ENCODE results near the gene XXYLT1. TPM values are rescaled to one million over a fixed set of nuclear protein-coding genes. Genes with fewer than 3 reads are reported as not detected.

The XXYLT1 gene
- total and polyA plus RNA-seq, 2 of the 8 experiments (the other 6 are each of a cell fraction or from before 2014, with no cell fraction given) = 18.9 to 23.8 TPM

- Histone ChIP-seq H2BK5ac (ENCODE audit: low read depth, low read length) (no peak overlapping the region), H4K8ac (ENCODE audit: extremely low read depth, insufficient read depth, low read length) (no peak overlapping the region), H3K18ac (ENCODE audit: extremely low read depth, low read length) (no peak overlapping the region), H3K9me3 (ENCODE audit: insufficient read depth in 2 of 2, low read depth in 1 of 2, low read length in 1 of 2) (no peaks in the 10 kb centered on the region), H3K14ac (ENCODE audit: insufficient read length) (no peak overlapping the region), H3K23me2 (ENCODE audit: low read depth, low read length) (no peaks in the 10 kb centered on the region), H4K20me1 (replicated peaks in 1 of 2; ENCODE audit: control insufficient read depth in 1 of 2, insufficient read depth in 2 of 2, low read length in 2 of 2) (no peaks in the 10 kb centered on the region), H3K36me3 (ENCODE audit: control insufficient read depth in 2 of 4, insufficient read depth in 4 of 4, low read length in 3 of 4) (no peaks in the 10 kb centered on the region), H3K27ac (ENCODE audit: low read depth, low read length) (no peak overlapping the region), H3K4me2 (ENCODE audit: insufficient read depth in 1 of 2, low read depth in 2 of 2, low read length in 2 of 2) (no peak overlapping the region), H3K27me3 (replicated peaks in 1 of 4; ENCODE audit: control insufficient read depth in 3 of 4, extremely low read depth in 1 of 4, insufficient read depth in 3 of 4, low read length in 3 of 4) (no peaks in the 10 kb centered on the region), H3K23ac (ENCODE audit: insufficient read length) (no peak overlapping the region), H2BK15ac (ENCODE audit: low read length) (no peak overlapping the region), H2BK20ac (ENCODE audit: low read length) (no peak overlapping the region), H4K91ac (replicated peaks; ENCODE audit: insufficient read length, low read length) (no peak overlapping the region), H3K4me3 (ENCODE audit: extremely low read depth in 1 of 4, insufficient read depth in 2 of 4, low read depth in 3 of 4, low read length in 4 of 4) (no peak overlapping the region), H2AFZ (ENCODE audit: low read length) (no peak overlapping the region), H2BK12ac (ENCODE audit: low read depth, low read length) (no peak overlapping the region), H3K4ac (replicated peaks; ENCODE audit: insufficient read length, low read depth, low read length) (no peak overlapping the region), H2AK5ac (ENCODE audit: low read depth, low read length) (no peak overlapping the region), H4K5ac (ENCODE audit: insufficient read length, low read depth, low read length) (no peak overlapping the region), H3K79me1 (ENCODE audit: low read depth, low read length) (no peaks in the 10 kb centered on the region), H3K4me1 (replicated peaks in 1 of 4; ENCODE audit: control insufficient read depth in 3 of 4, insufficient read depth in 4 of 4, low read length in 3 of 4) (peaks cover 0 to 5% (median 0%) of the 10 kb centered on the region in 4 experiments; a peak in 3 of 7 replicates), H3K9ac (replicated peaks in 1 of 4; ENCODE audit: extremely low read depth in 1 of 4, low read depth in 3 of 4, low read length in 3 of 4) (no peak overlapping the region), H3K79me2 (ENCODE audit: control insufficient read depth in 1 of 2, insufficient read depth in 2 of 2, low read length in 2 of 2) (no peaks in the 10 kb centered on the region), H3K56ac (replicated peaks; ENCODE audit: insufficient read length, low read depth, low read length) (no peak overlapping the region), H2BK120ac (replicated peaks; ENCODE audit: low read depth, low read length) (no peak overlapping the region)
- DNase-seq (ENCODE audit: low read depth in 1 of 2, low spot score in 2 of 2) (no peak), FAIRE-seq (no peak)
- WGBS, 2 experiments (ENCODE audit: extremely low coverage in 1 of 2, insufficient coverage in 1 of 2, insufficient read length in 1 of 2, insufficient replicate concordance in 2 of 2, low coverage in 1 of 2, low lambda C conversion rate in 2 of 2, missing lambda C conversion rate in 1 of 2) = 88% methylated on average over 22 of the region's 22 CpGs; no CpG with 5 or more reads in 1 of the 2 experiments
- POLR2A ChIA-PET (ENCODE audit: partially characterized antibody) = interaction anchor here (0.8 to 1.3 kb wide), 2 partner anchors 28 to 373 kb away, joined by 3 read pairs; no protein-coding TSS in a partner anchor
- CTCF ChIA-PET (ENCODE audit: partially characterized antibody) = interaction anchor here (0.7 to 5.0 kb wide), 8 partner anchors 12 to 75 kb away, joined by 3 to 23 read pairs (median 4); no protein-coding TSS in a partner anchor
- TF ChIP-seq TCF12 (IDR thresholded peaks at IDR 0.05; ENCODE audit: low read depth, low read length) = no peak
- TF ChIP-seq MAX (IDR thresholded peaks at IDR 0.05) = no peak
- TF ChIP-seq TAF7 (optimal IDR thresholded peaks at IDR 0.05; ENCODE audit: borderline replicate concordance, low read depth, low read length) = no peak
- no peak for TF ChIP-seq CEBPB (IDR thresholded peaks at IDR 0.05; ENCODE audit: low read depth, low read length)
- TF ChIP-seq SRF (IDR thresholded peaks at IDR 0.05; ENCODE audit: low read depth, low read length) = no peak
- TF ChIP-seq CREB1 (IDR thresholded peaks at IDR 0.05) = no peak
- TF ChIP-seq CTCF (IDR thresholded peaks at IDR 0.05; ENCODE audit: control extremely low read depth in 1 of 3, insufficient read depth in 1 of 3, low read depth in 1 of 3, low read length in 3 of 3) = no peak
- no peak for TF ChIP-seq ATF2 (IDR thresholded peaks at IDR 0.05; ENCODE audit: low read length)
Observed at GRCh38 chr3:195059471-195060216, 211.3 kb downstream of the XXYLT1 start.
